Kidney epithelial cell (primary cell): Measurements from ENCODE around the gene CCDC7. TPM values are rescaled to one million over a fixed set of nuclear protein-coding genes. Genes with fewer than 3 reads are reported as not detected.
"Not testable (repeated sequence)": the region's sequence is repeated elsewhere in the genome, so short reads cannot be mapped to it uniquely, and the experiment has no call there.

Experiments
- DNase-seq: peaks from one replicate; pipeline ENCODE4 v3.0.0-alpha.2; 2010; ENCODE audit warnings: low read depth
- H3K27me3 ChIP-seq: 2 replicates; pipeline ENCODE4 v1.6.0; 2011; ENCODE audit warnings: low read length; ENCODE audit not compliant: control insufficient read depth, insufficient read depth
- H3K36me3 ChIP-seq: 2 replicates; pipeline ENCODE4 v1.5.1; 2011; ENCODE audit warnings: low read length; ENCODE audit not compliant: control insufficient read depth, insufficient read depth
- H3K4me3 ChIP-seq: 2 replicates; pipeline ENCODE4 v1.5.1; 2011; ENCODE audit warnings: low read depth, mild to moderate bottlenecking, control low read depth, low read length
- CTCF ChIP-seq: IDR thresholded peaks from 2 replicates; pipeline ENCODE4 v1.5.1; 2011; ENCODE audit warnings: mild to moderate bottlenecking, moderate library complexity, low read length, control low read depth, inconsistent platforms; ENCODE audit not compliant: insufficient read depth, poor library complexity, severe bottlenecking
- total RNA-seq: library from RNA; depleted of rRNA; stranded (reverse); fragments of >200 nt; gene quantifications from 2 replicates; pipeline ENCODE4 v1.2.3, GENCODE V29; 2015

CCDC7 gene
- total RNA-seq, 1 donor from 2014 or later, result 2.7 TPM

- Histone ChIP-seq H3K27me3 (no peaks in the 10 kb centered on the region), H3K36me3 (no peaks in the 10 kb centered on the region), H3K4me3 (no peak overlapping the region)
- DNase-seq, result no peak
- TF ChIP-seq CTCF, result no peak
Observed at GRCh38 chr10:32687116-32687515, 241.2 kb downstream of the CCDC7 start.

- Histone ChIP-seq H3K4me3 (no peak overlapping the region), H3K36me3 (no peaks in the 10 kb centered on the region), H3K27me3 (no peaks in the 10 kb centered on the region)
- no peak for DNase-seq
- no peak for TF ChIP-seq CTCF
Observed at GRCh38 chr10:32687546-32687945, 241.6 kb downstream of the CCDC7 start.

GRCh38 chr10:32692174-32692573 is 246.2 kb downstream of the CCDC7 start:
- peak; percentile 85 for DNase-seq
- H3K4me3 ChIP-seq, result no peak overlapping the region
- no peaks in the 10 kb centered on the region for H3K36me3 ChIP-seq
- no peak for TF ChIP-seq CTCF
- no peaks in the 10 kb centered on the region for H3K27me3 ChIP-seq

- H3K27me3 ChIP-seq, result no peaks in the 10 kb centered on the region
- no peak for DNase-seq
- H3K36me3 ChIP-seq, result no peaks in the 10 kb centered on the region
Observed at GRCh38 chr10:32693441-32693979, 247.6 kb downstream of the CCDC7 start.

GRCh38 chr10:32699683-32700082 is 253.7 kb downstream of the CCDC7 start:
- H3K36me3 ChIP-seq, DNase-seq, H3K27me3 ChIP-seq, H3K4me3 ChIP-seq: not testable (repeated sequence)

More at GRCh38 chr10:32693441-32693979, 247.6 kb downstream of the CCDC7 start:
- H3K4me3 ChIP-seq, result no peak overlapping the region
- no peak for TF ChIP-seq CTCF

- Histone ChIP-seq H3K36me3 (no peaks in the 10 kb centered on the region), H3K27me3 (no peaks in the 10 kb centered on the region), H3K4me3 (no peak overlapping the region)
- TF ChIP-seq CTCF, result no peak
- DNase-seq, result no peak
Observed at GRCh38 chr10:32713560-32713959, 267.6 kb downstream of the CCDC7 start.
